Measurements from ENCODE around the gene DNMT3A.
A peak's percentile ranks its signal among the peaks of the same experiment; 100 is the strongest.

Gene DNMT3A

DNA sequence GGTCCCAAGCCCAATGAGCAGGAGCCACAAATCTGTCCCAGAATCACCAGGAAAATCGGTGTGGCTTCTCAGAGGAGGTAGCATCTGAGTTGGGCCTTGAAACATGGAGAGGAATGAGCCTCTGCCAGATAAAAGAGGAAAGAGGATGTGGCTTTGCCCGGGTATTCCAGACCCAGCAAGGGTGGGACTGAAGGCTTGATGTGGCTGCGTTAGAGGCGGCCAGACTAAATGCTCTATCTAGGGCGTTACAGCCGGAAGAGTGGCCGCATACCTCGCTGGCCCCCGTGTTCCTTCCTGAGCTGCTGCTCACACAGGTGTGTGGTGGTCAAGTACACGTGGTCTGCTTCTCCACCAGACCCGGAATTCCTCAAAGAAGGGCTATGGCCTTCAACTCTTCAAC is 139.4 kb downstream of the DNMT3A start:
- Histone ChIP-seq H3K36me3 (no peaks in the 10 kb centered on the region), H3K4me3 (ENCODE audit: low read depth, low read length) (no peak overlapping the region), H3K9me3 (ENCODE audit: severe bottlenecking) (no peaks in the 10 kb centered on the region), H3K27ac (no peak overlapping the region), H3K27me3 (ENCODE audit: insufficient read depth, low read depth, severe bottlenecking) (no peaks in the 10 kb centered on the region)
- TF ChIP-seq CTCF (IDR thresholded peaks at IDR 0.05; ENCODE audit: low read depth, low read length): no peak
- no peak for DNase-seq

DNA sequence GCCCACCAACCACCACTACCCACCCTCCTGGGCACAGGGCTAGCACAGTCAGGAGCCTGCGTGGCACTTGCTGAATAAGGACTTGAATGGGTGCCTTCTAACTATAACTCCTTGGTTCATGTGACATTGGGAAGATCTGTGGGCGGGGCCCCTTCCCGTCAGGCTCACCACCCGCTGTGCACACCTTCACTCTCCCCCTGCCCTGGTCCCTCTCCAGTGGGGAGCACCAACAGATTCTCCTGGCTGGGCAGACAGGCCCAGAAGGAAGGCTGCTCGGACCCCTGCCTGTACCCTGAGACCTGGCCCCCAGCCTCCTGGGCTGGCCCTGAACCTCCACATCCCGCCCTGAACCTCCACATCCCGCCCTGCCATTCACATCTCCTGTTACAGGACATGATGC is 139.9 kb downstream of the DNMT3A start:
- H3K36me3 ChIP-seq: no peaks in the 10 kb centered on the region

DNA sequence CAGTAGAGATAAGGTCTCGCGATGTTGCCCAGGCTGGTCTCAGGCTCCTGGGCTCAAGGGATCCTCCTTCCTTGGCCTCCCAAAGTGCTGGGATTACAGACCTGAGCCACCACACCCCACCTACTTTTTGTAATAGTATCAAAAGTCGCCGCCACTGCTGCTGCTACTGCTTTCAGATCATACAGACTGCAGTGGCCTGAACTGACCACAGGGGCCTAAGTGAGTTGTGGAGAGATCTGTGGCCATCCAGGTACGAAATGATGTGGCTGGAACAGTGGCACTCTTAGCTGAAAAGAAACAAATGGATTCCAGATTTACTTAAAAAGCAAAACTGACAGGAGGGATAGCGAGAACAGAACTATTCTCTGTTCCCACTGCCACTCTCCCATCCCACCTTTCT is 140.5 kb downstream of the DNMT3A start:
- peak; percentile 36 for DNase-seq
- Histone ChIP-seq H3K27me3 (ENCODE audit: insufficient read depth, low read depth, severe bottlenecking) (no peaks in the 10 kb centered on the region), H3K27ac (no peak overlapping the region), H3K9me3 (ENCODE audit: severe bottlenecking) (no peaks in the 10 kb centered on the region), H3K36me3 (no peaks in the 10 kb centered on the region), H3K4me3 (ENCODE audit: low read depth, low read length) (no peak overlapping the region)
- TF ChIP-seq CTCF (IDR thresholded peaks at IDR 0.05; ENCODE audit: low read depth, low read length): peak; percentile 33; the same call in 1 of the 2 replicates

More for the DNA sequence above, 139.9 kb downstream of the DNMT3A start:
- no peak overlapping the region for H3K27ac ChIP-seq
- no peak overlapping the region for H3K4me3 ChIP-seq (ENCODE audit: low read depth, low read length)
- H3K9me3 ChIP-seq (ENCODE audit: severe bottlenecking): no peaks in the 10 kb centered on the region
- no peak for DNase-seq
- TF ChIP-seq CTCF (IDR thresholded peaks at IDR 0.05; ENCODE audit: low read depth, low read length): no peak
- H3K27me3 ChIP-seq (ENCODE audit: insufficient read depth, low read depth, severe bottlenecking): no peaks in the 10 kb centered on the region

GRCh38 chr2:25198576-25198975 is 143.1 kb downstream of the DNMT3A start:
- Histone ChIP-seq H3K4me3 (ENCODE audit: low read depth, low read length) (no peak overlapping the region), H3K27me3 (ENCODE audit: insufficient read depth, low read depth, severe bottlenecking) (no peaks in the 10 kb centered on the region), H3K27ac (no peak overlapping the region), H3K36me3 (no peaks in the 10 kb centered on the region), H3K9me3 (ENCODE audit: severe bottlenecking) (no peaks in the 10 kb centered on the region)
- TF ChIP-seq CTCF (IDR thresholded peaks at IDR 0.05; ENCODE audit: low read depth, low read length): no peak
- no peak for DNase-seq

- H3K27ac ChIP-seq: no peak overlapping the region
- no peak overlapping the region for H3K4me3 ChIP-seq (ENCODE audit: low read depth, low read length)
- no peaks in the 10 kb centered on the region for H3K9me3 ChIP-seq (ENCODE audit: severe bottlenecking)
- DNase-seq: no peak
- TF ChIP-seq CTCF (IDR thresholded peaks at IDR 0.05; ENCODE audit: low read depth, low read length): no peak
- no peaks in the 10 kb centered on the region for H3K27me3 ChIP-seq (ENCODE audit: insufficient read depth, low read depth, severe bottlenecking)
- H3K36me3 ChIP-seq: no peaks in the 10 kb centered on the region
These were observed 143.6 kb downstream of the DNMT3A start for GRCh38 chr2:25198209-25198525.

- TF ChIP-seq CTCF (IDR thresholded peaks at IDR 0.05; ENCODE audit: low read depth, low read length): no peak
- Histone ChIP-seq H3K36me3 (no peaks in the 10 kb centered on the region), H3K27me3 (ENCODE audit: insufficient read depth, low read depth, severe bottlenecking) (no peaks in the 10 kb centered on the region), H3K4me3 (ENCODE audit: low read depth, low read length) (no peak overlapping the region), H3K27ac (no peak overlapping the region), H3K9me3 (ENCODE audit: severe bottlenecking) (no peaks in the 10 kb centered on the region)
- DNase-seq: peak; percentile 39
These were observed 144.2 kb downstream of the DNMT3A start for GRCh38 chr2:25197336-25198208.
